Uterus (tissue), 2 donors: ENCODE data around the gene ARF6.
"Not testable (repeated sequence)": the region's sequence is repeated elsewhere in the genome, so short reads cannot be mapped to it uniquely, and the experiment has no call there.

ENCODE experiments used
- POLR2A ChIP-seq, 2 donors: fragments of 450-650 bp; IDR thresholded peaks; one replicate each; pipeline ENCODE4 v1.6.1; 2016; ENCODE audit warnings: antibody characterized with exemption in 2 of 2, mild to moderate bottlenecking in 1 of 2, moderate library complexity in 1 of 2
- TF ChIP-seq, protein P1 (sequence below), 4 experiments: fragments of 200-600 bp in 2 of 4; fragments of 450-650 bp in 2 of 4; sonication (generic) in 2 of 4; IDR thresholded peaks; one replicate each; pipeline ENCODE4 v1.5.1; 2016 to 2019; ENCODE audit warnings: antibody characterized with exemption in 4 of 4, mild to moderate bottlenecking in 2 of 4, moderate library complexity in 1 of 4

DNA sequence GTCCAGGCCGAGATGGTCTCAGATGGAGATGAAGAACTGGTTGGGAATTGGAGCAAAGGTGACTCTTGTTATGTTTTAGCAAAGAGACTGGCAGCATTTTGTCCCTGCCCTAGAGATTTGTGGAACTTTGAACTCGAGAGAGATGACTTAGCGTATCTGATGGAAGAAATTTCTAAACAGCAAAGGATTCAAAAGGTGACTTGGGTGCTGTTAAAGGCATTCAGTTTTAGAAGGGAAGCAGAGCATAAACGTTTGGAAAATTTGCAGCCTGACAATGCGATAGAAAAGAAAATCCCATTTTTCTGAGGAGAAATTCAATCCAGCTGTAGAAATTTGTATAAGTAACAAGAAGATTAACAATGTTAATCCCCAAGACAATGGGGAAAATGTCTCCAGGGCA lies 44.0 kb downstream of the ARF6 start:
- TF ChIP-seq, protein P1, sequence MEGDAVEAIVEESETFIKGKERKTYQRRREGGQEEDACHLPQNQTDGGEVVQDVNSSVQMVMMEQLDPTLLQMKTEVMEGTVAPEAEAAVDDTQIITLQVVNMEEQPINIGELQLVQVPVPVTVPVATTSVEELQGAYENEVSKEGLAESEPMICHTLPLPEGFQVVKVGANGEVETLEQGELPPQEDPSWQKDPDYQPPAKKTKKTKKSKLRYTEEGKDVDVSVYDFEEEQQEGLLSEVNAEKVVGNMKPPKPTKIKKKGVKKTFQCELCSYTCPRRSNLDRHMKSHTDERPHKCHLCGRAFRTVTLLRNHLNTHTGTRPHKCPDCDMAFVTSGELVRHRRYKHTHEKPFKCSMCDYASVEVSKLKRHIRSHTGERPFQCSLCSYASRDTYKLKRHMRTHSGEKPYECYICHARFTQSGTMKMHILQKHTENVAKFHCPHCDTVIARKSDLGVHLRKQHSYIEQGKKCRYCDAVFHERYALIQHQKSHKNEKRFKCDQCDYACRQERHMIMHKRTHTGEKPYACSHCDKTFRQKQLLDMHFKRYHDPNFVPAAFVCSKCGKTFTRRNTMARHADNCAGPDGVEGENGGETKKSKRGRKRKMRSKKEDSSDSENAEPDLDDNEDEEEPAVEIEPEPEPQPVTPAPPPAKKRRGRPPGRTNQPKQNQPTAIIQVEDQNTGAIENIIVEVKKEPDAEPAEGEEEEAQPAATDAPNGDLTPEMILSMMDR (IDR thresholded peaks at IDR 0.05), result not testable (repeated sequence)
- TF ChIP-seq POLR2A (IDR thresholded peaks at IDR 0.05), result not testable (repeated sequence)
